PC-9 (cell line): ENCODE data around the gene SERPING1. TPM values are rescaled to one million over a fixed set of nuclear protein-coding genes. Genes with fewer than 3 reads are reported as not detected.

Experiments used
- BruUV-seq: library from RNA; stranded (reverse); fragments of 400-500 nt; replicated peaks from 2 replicates; lab custom pipeline; 2021; lab: Mats Ljungman, UMichigan
- CTCF ChIA-PET: fragments of 300-600 bp; sonication (Branson Sonifier 250); formaldehyde crosslinking; loops from one replicate; lab custom pipeline; 2022; ENCODE audit warnings: antibody characterized with exemption; lab: Charles Lee
- POLR2A ChIA-PET: fragments of 300-600 bp; sonication (Branson Sonifier 250); formaldehyde crosslinking; loops from one replicate; lab custom pipeline; 2022; ENCODE audit warnings: antibody characterized with exemption; ENCODE audit not compliant: unreplicated experiment; lab: Charles Lee
- DNase-seq, 2 experiments: peaks; one replicate each; pipeline versions ENCODE4 v3.0.0 to v3.0.0-alpha.2; 2015 to 2022; ENCODE audit warnings: mixed read lengths in 1 of 2
- H2AFZ ChIP-seq: fragments of 200-600 bp; sonication (generic); 2 replicates; pipeline ENCODE4 v1.8.1; 2017; ENCODE audit warnings: antibody characterized with exemption
- H3F3A ChIP-seq: fragments of 200-600 bp; sonication (generic); 2 replicates; pipeline ENCODE4 v1.8.1; 2017; ENCODE audit warnings: antibody characterized with exemption, mild to moderate bottlenecking, low read depth; ENCODE audit not compliant: insufficient read depth
- H3K27ac ChIP-seq: fragments of 200-600 bp; sonication (generic); 2 replicates; pipeline ENCODE4 v1.6.1; 2016; ENCODE audit warnings: mixed run types
- H3K27me3 ChIP-seq: fragments of 200-600 bp; sonication (generic); 2 replicates; pipeline ENCODE4 v1.6.1; 2016; ENCODE audit warnings: low read depth, mixed run types; ENCODE audit not compliant: insufficient read depth
- H3K36me3 ChIP-seq: fragments of 200-600 bp; sonication (generic); 2 replicates; pipeline ENCODE4 v1.6.1; 2016; ENCODE audit warnings: low read depth, mixed run types
- H3K4me1 ChIP-seq: fragments of 200-600 bp; sonication (generic); replicated peaks from 2 replicates; pipeline ENCODE4 v1.6.1; 2016; ENCODE audit warnings: mixed run types; ENCODE audit not compliant: insufficient read depth
- H3K4me2 ChIP-seq: fragments of 200-600 bp; sonication (generic); 2 replicates; pipeline ENCODE4 v1.6.1; 2017; ENCODE audit warnings: mixed run types
- H3K4me3 ChIP-seq: fragments of 200-600 bp; sonication (generic); 2 replicates; pipeline ENCODE4 v1.6.1; 2016; ENCODE audit warnings: mixed run types
- H3K79me2 ChIP-seq: fragments of 200-600 bp; sonication (generic); 2 replicates; pipeline ENCODE4 v1.6.1; 2017; ENCODE audit warnings: low read depth, mixed run types
- H3K9me2 ChIP-seq: fragments of 200-600 bp; sonication (generic); 2 replicates; pipeline ENCODE4 v1.8.1; 2017; ENCODE audit warnings: mild to moderate bottlenecking; ENCODE audit not compliant: insufficient read depth
- H3K9me3 ChIP-seq: fragments of 200-600 bp; sonication (generic); 2 replicates; pipeline ENCODE4 v1.8.1; 2016; ENCODE audit warnings: low read depth; ENCODE audit not compliant: insufficient read depth
- H4K20me1 ChIP-seq: fragments of 200-600 bp; sonication (generic); 2 replicates; pipeline ENCODE4 v1.8.1; 2017; ENCODE audit not compliant: insufficient read depth
- EZH2 ChIP-seq: fragments of 200-600 bp; sonication (generic); IDR thresholded peaks from 2 replicates; pipeline ENCODE4 v1.8.0; 2017; ENCODE audit warnings: antibody characterized with exemption, low read depth
- intact Hi-C: fragments of 100-400 bp; cut with micrococcal nuclease; formaldehyde crosslinking; loops from one replicate; pipeline ENCODE4 v1.10.0; 2022; ENCODE audit not compliant: unreplicated experiment
- total RNA-seq: library from RNA; stranded (reverse); gene quantifications from 2 replicates; pipeline ENCODE4 v1.2.3, GENCODE V29; 2021
- TF ChIP-seq, protein P1 (sequence below): fragments of 200-600 bp; sonication (generic); conservative IDR thresholded peaks from 2 replicates; pipeline ENCODE4 v1.6.1; 2017; ENCODE audit warnings: mixed run types, antibody characterized with exemption, mild to moderate bottlenecking, moderate library complexity

The SERPING1 gene
- total RNA-seq, 1 experiment from 2014 or later: 3.1 TPM

DNA sequence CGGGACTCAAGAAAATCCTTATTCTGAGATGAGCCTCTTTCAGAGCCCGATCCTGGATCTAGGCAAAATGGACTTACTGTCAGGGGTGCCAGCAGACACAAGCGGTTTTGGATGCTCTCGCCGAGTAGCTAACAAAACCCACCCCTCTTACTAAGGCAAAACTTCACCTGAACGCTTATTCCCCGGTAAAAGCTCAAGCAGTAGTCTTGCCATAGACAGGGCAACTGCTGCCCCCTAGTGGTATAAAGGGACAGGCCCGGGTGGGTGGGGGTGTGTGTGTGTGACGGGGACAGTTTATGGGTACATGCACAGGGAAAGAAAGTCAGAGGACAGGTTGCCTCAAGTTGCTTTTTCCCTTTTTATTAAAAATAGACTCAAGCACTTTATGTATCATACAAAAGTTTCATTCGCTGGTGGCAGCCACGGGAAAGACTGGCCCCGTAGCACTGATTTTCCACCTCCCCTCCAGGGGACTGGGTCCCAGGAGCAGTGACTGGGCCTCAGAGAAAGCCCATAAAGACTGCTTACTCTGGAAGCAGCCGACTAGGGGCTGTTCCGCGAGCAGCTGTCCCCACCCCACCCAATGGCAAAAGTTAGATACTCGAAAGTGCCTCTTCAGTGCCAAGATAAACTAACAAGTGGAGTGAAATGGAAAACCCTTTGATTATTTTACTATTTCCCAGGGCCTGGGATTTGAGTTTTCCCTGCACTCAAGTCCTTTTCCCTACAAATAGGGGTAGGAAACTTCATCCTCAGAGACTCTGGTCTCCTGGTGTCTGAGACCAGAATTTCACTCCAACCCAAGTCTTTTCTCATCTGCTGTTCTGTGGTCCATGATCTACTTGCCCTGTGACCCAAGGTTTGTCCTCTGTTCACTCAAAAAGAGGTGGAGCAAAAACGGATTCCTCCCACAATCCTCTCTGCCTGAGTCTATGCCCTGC is 47.5 kb downstream of the SERPING1 start:
- BruUV-seq: no TSS peak
- TF ChIP-seq, protein P1, sequence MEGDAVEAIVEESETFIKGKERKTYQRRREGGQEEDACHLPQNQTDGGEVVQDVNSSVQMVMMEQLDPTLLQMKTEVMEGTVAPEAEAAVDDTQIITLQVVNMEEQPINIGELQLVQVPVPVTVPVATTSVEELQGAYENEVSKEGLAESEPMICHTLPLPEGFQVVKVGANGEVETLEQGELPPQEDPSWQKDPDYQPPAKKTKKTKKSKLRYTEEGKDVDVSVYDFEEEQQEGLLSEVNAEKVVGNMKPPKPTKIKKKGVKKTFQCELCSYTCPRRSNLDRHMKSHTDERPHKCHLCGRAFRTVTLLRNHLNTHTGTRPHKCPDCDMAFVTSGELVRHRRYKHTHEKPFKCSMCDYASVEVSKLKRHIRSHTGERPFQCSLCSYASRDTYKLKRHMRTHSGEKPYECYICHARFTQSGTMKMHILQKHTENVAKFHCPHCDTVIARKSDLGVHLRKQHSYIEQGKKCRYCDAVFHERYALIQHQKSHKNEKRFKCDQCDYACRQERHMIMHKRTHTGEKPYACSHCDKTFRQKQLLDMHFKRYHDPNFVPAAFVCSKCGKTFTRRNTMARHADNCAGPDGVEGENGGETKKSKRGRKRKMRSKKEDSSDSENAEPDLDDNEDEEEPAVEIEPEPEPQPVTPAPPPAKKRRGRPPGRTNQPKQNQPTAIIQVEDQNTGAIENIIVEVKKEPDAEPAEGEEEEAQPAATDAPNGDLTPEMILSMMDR: peak; percentile 98
- no peak for TF ChIP-seq EZH2
- Histone ChIP-seq H3K4me2 (0 out of 2 replicates have a peak overlapping the region, but pooled peaks have one; percentile 11), H3K4me1 (peaks cover 3% of the 10 kb centered on the region; the same call in 1 of the 2 replicates), H3K27me3 (peaks cover 46% of the 10 kb centered on the region), H3K9me2 (no peaks in the 10 kb centered on the region), H3F3A (no peaks in the 10 kb centered on the region), H3K9me3 (no peaks in the 10 kb centered on the region), H3K27ac (no peak overlapping the region), H3K36me3 (no peaks in the 10 kb centered on the region), H4K20me1 (no peaks in the 10 kb centered on the region), H3K79me2 (no peaks in the 10 kb centered on the region), H2AFZ (no peak overlapping the region), H3K4me3 (no peak overlapping the region)
- ChIA-PET POLR2A (interaction anchor here (0.5 to 0.6 kb wide), 2 partner anchors 102 to 309 kb away, joined by 3 to 4 read pairs; partner anchors contain the start of gene SSRP1), CTCF (interaction anchor here (0.5 to 2.0 kb wide), 13 partner anchors 10 to 879 kb away, joined by 3 to 25 read pairs (median 4); partner anchors contain the start of gene UBE2L6)
- intact Hi-C loops: loop anchor here (1.0 kb wide), 2 partner anchors 118 to 188 kb away; no protein-coding TSS in a partner anchor
- DNase-seq: peak; percentile 60 to 83

DNA sequence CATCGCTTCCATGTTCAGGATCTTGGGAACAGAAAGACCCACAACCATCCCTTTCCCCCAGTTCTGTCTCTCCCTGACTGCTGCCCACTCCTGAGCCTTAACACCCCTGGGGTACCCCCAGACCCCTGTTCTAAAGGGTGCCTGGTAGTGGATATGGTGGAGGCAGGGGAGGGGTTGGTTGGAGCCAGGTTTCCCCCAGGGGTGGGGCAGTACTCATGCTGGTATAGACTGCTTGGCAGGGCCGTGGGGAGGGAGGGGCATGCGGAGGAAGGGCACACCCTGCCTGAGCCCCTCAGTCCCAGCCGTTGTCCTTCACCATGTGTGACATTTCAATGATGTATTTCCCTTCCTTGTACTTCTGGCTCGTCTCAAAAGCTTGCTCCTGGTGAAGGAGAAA is 48.2 kb downstream of the SERPING1 start:
- CTCF ChIA-PET: no interaction called here
- no peak overlapping the region for H3K27ac ChIP-seq
- no peaks in the 10 kb centered on the region for H4K20me1 ChIP-seq
- H3K36me3 ChIP-seq: no peaks in the 10 kb centered on the region
- no peak overlapping the region for H3K4me3 ChIP-seq
- POLR2A ChIA-PET: no interaction called here
- H3K79me2 ChIP-seq: no peaks in the 10 kb centered on the region
- no peaks in the 10 kb centered on the region for H3K9me3 ChIP-seq
- DNase-seq: no peak
- no peak overlapping the region for H3K4me2 ChIP-seq
- H3K4me1 ChIP-seq: peaks cover 3% of the 10 kb centered on the region; the same call in 1 of the 2 replicates
- no peak overlapping the region for H2AFZ ChIP-seq
- no peaks in the 10 kb centered on the region for H3K9me2 ChIP-seq
- BruUV-seq: no TSS peak
- TF ChIP-seq, protein P1: no peak
- TF ChIP-seq EZH2: no peak
- intact Hi-C loops: no loop called here
- peaks cover 52% of the 10 kb centered on the region for H3K27me3 ChIP-seq
- no peaks in the 10 kb centered on the region; the same call in 1 of the 2 replicates for H3F3A ChIP-seq

DNA sequence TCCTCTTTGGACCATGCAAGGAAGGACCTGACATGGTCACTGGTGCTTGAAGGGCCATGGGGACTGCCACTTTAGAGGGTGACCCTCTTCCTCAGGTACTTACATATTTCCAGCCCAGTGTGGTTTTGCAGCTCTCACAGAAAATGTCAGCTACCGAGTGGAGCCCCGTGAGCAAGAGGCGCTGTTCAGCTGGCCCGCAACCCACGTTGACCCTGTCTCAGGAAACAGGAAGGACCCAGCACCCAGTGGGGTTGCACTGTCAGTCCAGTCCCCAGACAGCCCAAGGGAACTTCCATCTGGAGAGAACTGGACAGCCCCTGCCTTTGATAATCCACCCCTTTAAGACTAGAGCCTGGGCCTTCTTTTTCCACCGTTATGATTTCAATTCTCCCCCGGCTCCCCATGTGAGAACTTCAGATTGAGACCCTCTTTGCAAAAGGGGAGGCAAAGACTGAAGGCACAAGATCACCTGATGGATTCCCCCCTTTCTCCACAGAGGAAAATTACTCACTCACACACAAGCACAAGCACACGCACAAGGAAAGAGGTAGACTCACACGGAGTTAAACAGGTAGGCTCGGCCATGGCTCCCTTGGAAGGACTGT is 48.8 kb downstream of the SERPING1 start:
- no peak overlapping the region for H3K27ac ChIP-seq
- H2AFZ ChIP-seq: no peak overlapping the region
- intact Hi-C loops: no loop called here
- no peak overlapping the region for H3K4me3 ChIP-seq
- H3K4me2 ChIP-seq: no peak overlapping the region
- TF ChIP-seq EZH2: no peak
- TF ChIP-seq, protein P1: no peak
- peaks cover 3% of the 10 kb centered on the region; the same call in 1 of the 2 replicates for H3K4me1 ChIP-seq
- no peak for DNase-seq
- POLR2A ChIA-PET: no interaction called here
- no peaks in the 10 kb centered on the region; the same call in 1 of the 2 replicates for H3F3A ChIP-seq
- H3K9me3 ChIP-seq: no peaks in the 10 kb centered on the region
- H4K20me1 ChIP-seq: no peaks in the 10 kb centered on the region
- no peaks in the 10 kb centered on the region for H3K36me3 ChIP-seq
- BruUV-seq: no TSS peak
- CTCF ChIA-PET: no interaction called here
- no peaks in the 10 kb centered on the region for H3K79me2 ChIP-seq
- peaks cover 53% of the 10 kb centered on the region for H3K27me3 ChIP-seq
- no peaks in the 10 kb centered on the region for H3K9me2 ChIP-seq
